ENCODE results near the gene CROT.
A peak's percentile ranks its signal among the peaks of the same experiment; 100 is the strongest.

CROT gene

GRCh38 chr7:87414794-87415188 is 69.3 kb downstream of the CROT start:
- DNase-seq (ENCODE audit: low read depth in 3 of 3), result no peak

GRCh38 chr7:87416682-87417587 is 71.5 kb downstream of the CROT start:
- peak; percentile 31 to 61 (median 32) for DNase-seq (ENCODE audit: low read depth in 3 of 3)

- no peak for DNase-seq (ENCODE audit: low read depth in 3 of 3)
Observed at GRCh38 chr7:87420173-87420572, 74.7 kb downstream of the CROT start.

- no peak for DNase-seq (ENCODE audit: low read depth in 3 of 3)
Observed at GRCh38 chr7:87424075-87424474, 78.6 kb downstream of the CROT start.

- DNase-seq (ENCODE audit: low read depth in 3 of 3), result no peak
Observed at GRCh38 chr7:87426160-87426559, 80.7 kb downstream of the CROT start.

GRCh38 chr7:87427288-87427687 is 81.8 kb downstream of the CROT start:
- no peak for DNase-seq (ENCODE audit: low read depth in 3 of 3)

- DNase-seq (ENCODE audit: low read depth in 3 of 3), result no peak
Observed at GRCh38 chr7:87432536-87432935, 87.1 kb downstream of the CROT start.

GRCh38 chr7:87435546-87435945 is 90.1 kb downstream of the CROT start:
- DNase-seq (ENCODE audit: low read depth in 3 of 3), result no peak

GRCh38 chr7:87445897-87446296 is 100.4 kb downstream of the CROT start:
- DNase-seq (ENCODE audit: low read depth in 3 of 3), result no peak

- no peak for DNase-seq (ENCODE audit: low read depth in 3 of 3)
Observed at GRCh38 chr7:87447116-87447635, 101.7 kb downstream of the CROT start.

GRCh38 chr7:87448388-87448787 is 102.9 kb downstream of the CROT start:
- no peak for DNase-seq (ENCODE audit: low read depth in 3 of 3)

Data from stimulated activated CD4-positive, alpha-beta T cell treated with anti-CD3 and anti-CD28 coated beads, TNF-alpha, amount 100 ng/mL, for 24 hours (primary cell).